GM19238 (cell line): ENCODE measurements around the gene MAP1LC3A.

ENCODE experiments used
- DNase-seq: peaks from one replicate; pipeline ENCODE4 v3.0.0; 2011; ENCODE audit warnings: low spot score; ENCODE audit not compliant: insufficient read length

MAP1LC3A gene

GRCh38 chr20:34547844-34548613 lies 10.5 kb upstream of the MAP1LC3A start:
- no peak for DNase-seq

GRCh38 chr20:34549291-34549928 lies 9.1 kb upstream of the MAP1LC3A start:
- DNase-seq: no peak

- DNase-seq: no peak
These were observed 8.6 kb upstream of the MAP1LC3A start for GRCh38 chr20:34549929-34550305.

GRCh38 chr20:34552569-34552968 lies 5.9 kb upstream of the MAP1LC3A start:
- DNase-seq: no peak

GRCh38 chr20:34553366-34553867 lies 5.1 kb upstream of the MAP1LC3A start:
- no peak for DNase-seq

- DNase-seq: no peak
These were observed 590 bp upstream of the MAP1LC3A start for GRCh38 chr20:34557936-34558319.

- DNase-seq: no peak
These were observed 1.0 kb downstream of the MAP1LC3A start for GRCh38 chr20:34559311-34560140.

GRCh38 chr20:34560141-34560523 lies 1.6 kb downstream of the MAP1LC3A start:
- no peak for DNase-seq

- no peak for DNase-seq
These were observed 2.1 kb downstream of the MAP1LC3A start for GRCh38 chr20:34560614-34561013.

- DNase-seq: no peak
These were observed 3.1 kb downstream of the MAP1LC3A start for GRCh38 chr20:34561661-34562060.

GRCh38 chr20:34562641-34563040 lies 4.1 kb downstream of the MAP1LC3A start:
- DNase-seq: no peak

- no peak for DNase-seq
These were observed 6.3 kb downstream of the MAP1LC3A start for GRCh38 chr20:34564833-34565232.

- DNase-seq: no peak
These were observed 8.7 kb downstream of the MAP1LC3A start for GRCh38 chr20:34566978-34567891.

- DNase-seq: no peak
These were observed 9.7 kb downstream of the MAP1LC3A start for GRCh38 chr20:34567892-34568865.

GRCh38 chr20:34569598-34569997 lies 11.1 kb downstream of the MAP1LC3A start:
- DNase-seq: no peak

- no peak for DNase-seq
These were observed 12.4 kb downstream of the MAP1LC3A start for GRCh38 chr20:34570859-34571306.

- no peak for DNase-seq
These were observed 13.2 kb downstream of the MAP1LC3A start for GRCh38 chr20:34571753-34572152.

- no peak for DNase-seq
These were observed 15.2 kb downstream of the MAP1LC3A start for GRCh38 chr20:34573541-34574300.

- no peak for DNase-seq
These were observed 15.9 kb downstream of the MAP1LC3A start for GRCh38 chr20:34574426-34574825.
